ENCODE results near the gene LENEP.

- no peak for TF ChIP-seq POLR2AphosphoS5 (IDR thresholded peaks at IDR 0.05)
- TF ChIP-seq CTCF (IDR thresholded peaks at IDR 0.05), result no peak
These were observed 15.0 kb upstream of the LENEP start for GRCh38 chr1:154978360-154978759.
